Endodermal cell (in vitro differentiated cells): ENCODE data around the gene C11orf21. TPM values are rescaled to one million over a fixed set of nuclear protein-coding genes. Genes with fewer than 3 reads are reported as not detected.

Experiments used
- DNase-seq: peaks from one replicate; pipeline ENCODE4 v3.0.0-alpha.2; 2017
- H3K27ac ChIP-seq: 2 replicates; pipeline ENCODE4 v1.5.1; 2013; ENCODE audit warnings: mild to moderate bottlenecking, low read depth, low read length, moderate library complexity
- H3K27me3 ChIP-seq: 2 replicates; pipeline ENCODE4 v1.6.1; 2013; ENCODE audit warnings: mild to moderate bottlenecking, low read length, moderate library complexity; ENCODE audit not compliant: insufficient read depth, control insufficient read depth, poor library complexity, severe bottlenecking
- H3K36me3 ChIP-seq: 2 replicates; pipeline ENCODE4 v1.7.0; 2013; ENCODE audit warnings: mild to moderate bottlenecking, low read length, moderate library complexity; ENCODE audit not compliant: control insufficient read depth, insufficient read depth
- H3K4me1 ChIP-seq: one replicate; pipeline ENCODE4 v1.7.0; 2013; ENCODE audit warnings: low read length; ENCODE audit not compliant: control insufficient read depth, insufficient read depth
- H3K4me3 ChIP-seq: 2 replicates; pipeline ENCODE4 v1.5.1; 2013; ENCODE audit warnings: mild to moderate bottlenecking, low read length, moderate library complexity
- H3K9ac ChIP-seq: 2 replicates; pipeline ENCODE4 v1.6.1; 2013; ENCODE audit warnings: mild to moderate bottlenecking, low read length, moderate library complexity; ENCODE audit not compliant: poor library complexity, severe bottlenecking; ENCODE audit errors: extremely low read depth
- H3K9me3 ChIP-seq: 2 replicates; pipeline ENCODE4 v1.6.1; 2013; ENCODE audit warnings: mild to moderate bottlenecking, low read length, moderate library complexity; ENCODE audit not compliant: control insufficient read depth
- H3K27ac Mint-ChIP-seq: 2 replicates; pipeline ENCODE4 v1.8.0; 2020; ENCODE audit warnings: mixed read lengths
- H3K27me3 Mint-ChIP-seq: 2 replicates; pipeline ENCODE4 v1.8.0; 2021; ENCODE audit warnings: mild to moderate bottlenecking, mixed read lengths; ENCODE audit not compliant: insufficient read depth
- H3K36me3 Mint-ChIP-seq: 2 replicates; pipeline ENCODE4 v1.8.0; 2020; ENCODE audit warnings: low read depth, mixed read lengths
- H3K4me1 Mint-ChIP-seq: 2 replicates; pipeline ENCODE4 v1.8.0; 2020; ENCODE audit warnings: mixed read lengths
- H3K4me3 Mint-ChIP-seq: 2 replicates; pipeline ENCODE4 v1.8.0; 2020; ENCODE audit warnings: mild to moderate bottlenecking, moderate library complexity, mixed read lengths
- H3K9me3 Mint-ChIP-seq: 2 replicates; pipeline ENCODE4 v1.8.0; 2020; ENCODE audit warnings: mild to moderate bottlenecking, mixed read lengths
- WGBS, 2 experiments: methylation state at CpG; one replicate each; pipeline versions ENCODE4 v1.1.5 to v1.1.7; 2013; ENCODE audit warnings: missing lambda C conversion rate in 2 of 2, mixed read lengths in 1 of 2; ENCODE audit not compliant: insufficient coverage in 1 of 2, insufficient read length in 1 of 2; 5-methylcytosine and 5-hydroxymethylcytosine counted together
- total RNA-seq, 2 donors: library from RNA; stranded (reverse); fragmentation: NEBNext Ultra II Directional in 1 of 2; extraction: Animal tissue kit (Norgen Biotek cat#: 25700) in 1 of 2; gene quantifications; 2 replicates in 1 of 2; 3 replicates in 1 of 2; pipeline ENCODE4 v1.2.1, GENCODE V29; 2021
- TF ChIP-seq, protein P1 (sequence below): fragments of 200-600 bp; sonication (generic); conservative IDR thresholded peaks from 2 replicates; pipeline ENCODE4 v1.5.0; 2021; ENCODE audit warnings: antibody characterized with exemption, mild to moderate bottlenecking

C11orf21 gene
- total RNA-seq, 2 donors from 2014 or later, result 0.20 TPM; not detected in 1

DNA sequence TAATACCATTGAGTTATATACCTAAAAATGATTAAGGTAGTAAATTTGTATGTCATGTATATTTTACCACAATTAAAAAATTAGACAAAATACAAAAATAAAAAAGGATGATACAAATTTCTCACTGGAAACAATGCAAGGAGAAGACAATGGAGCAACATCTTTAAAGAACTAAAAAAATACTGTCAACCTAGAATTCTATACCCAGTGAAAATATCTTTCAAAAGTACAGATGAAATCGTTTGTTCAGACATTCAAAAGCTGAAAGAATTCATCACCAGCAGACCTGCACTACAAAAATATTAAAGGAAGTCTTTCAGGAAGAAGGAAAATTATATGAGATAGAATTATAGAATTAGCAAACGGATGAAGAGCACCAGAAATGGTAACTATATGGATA is 21.5 kb downstream of the C11orf21 start:
- no peak for DNase-seq
- Mint-ChIP-seq H3K27me3 (peaks cover 42% of the 10 kb centered on the region), H3K4me3 (no peak overlapping the region), H3K4me1 (no peaks in the 10 kb centered on the region), H3K9me3 (peaks cover 11% of the 10 kb centered on the region), H3K36me3 (no peaks in the 10 kb centered on the region), H3K27ac (no peak overlapping the region)
- WGBS, 2 experiments, result 71% methylated on average over 1 of the region's 2 CpGs; no CpG with 5 or more reads in 1 of the 2 experiments
- Histone ChIP-seq H3K9me3 (peaks cover 9% of the 10 kb centered on the region), H3K9ac (no peak overlapping the region), H3K27ac (no peak overlapping the region), H3K27me3 (peaks cover 33% of the 10 kb centered on the region), H3K36me3 (no peaks in the 10 kb centered on the region), H3K4me1 (no peaks in the 10 kb centered on the region), H3K4me3 (no peak overlapping the region)
- TF ChIP-seq, protein P1, sequence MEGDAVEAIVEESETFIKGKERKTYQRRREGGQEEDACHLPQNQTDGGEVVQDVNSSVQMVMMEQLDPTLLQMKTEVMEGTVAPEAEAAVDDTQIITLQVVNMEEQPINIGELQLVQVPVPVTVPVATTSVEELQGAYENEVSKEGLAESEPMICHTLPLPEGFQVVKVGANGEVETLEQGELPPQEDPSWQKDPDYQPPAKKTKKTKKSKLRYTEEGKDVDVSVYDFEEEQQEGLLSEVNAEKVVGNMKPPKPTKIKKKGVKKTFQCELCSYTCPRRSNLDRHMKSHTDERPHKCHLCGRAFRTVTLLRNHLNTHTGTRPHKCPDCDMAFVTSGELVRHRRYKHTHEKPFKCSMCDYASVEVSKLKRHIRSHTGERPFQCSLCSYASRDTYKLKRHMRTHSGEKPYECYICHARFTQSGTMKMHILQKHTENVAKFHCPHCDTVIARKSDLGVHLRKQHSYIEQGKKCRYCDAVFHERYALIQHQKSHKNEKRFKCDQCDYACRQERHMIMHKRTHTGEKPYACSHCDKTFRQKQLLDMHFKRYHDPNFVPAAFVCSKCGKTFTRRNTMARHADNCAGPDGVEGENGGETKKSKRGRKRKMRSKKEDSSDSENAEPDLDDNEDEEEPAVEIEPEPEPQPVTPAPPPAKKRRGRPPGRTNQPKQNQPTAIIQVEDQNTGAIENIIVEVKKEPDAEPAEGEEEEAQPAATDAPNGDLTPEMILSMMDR, result no peak

- DNase-seq, result peak; percentile 61
- Mint-ChIP-seq H3K9me3 (peaks cover 11% of the 10 kb centered on the region), H3K4me1 (no peaks in the 10 kb centered on the region), H3K27me3 (peaks cover 48% of the 10 kb centered on the region), H3K36me3 (no peaks in the 10 kb centered on the region), H3K27ac (no peak overlapping the region), H3K4me3 (no peak overlapping the region)
- TF ChIP-seq, protein P1, result no peak
- Histone ChIP-seq H3K9me3 (peaks cover 5% of the 10 kb centered on the region), H3K27ac (no peak overlapping the region), H3K36me3 (no peaks in the 10 kb centered on the region), H3K27me3 (peaks cover 38% of the 10 kb centered on the region), H3K9ac (no peak overlapping the region), H3K4me3 (no peak overlapping the region), H3K4me1 (no peaks in the 10 kb centered on the region)
- 81 to 89% methylated on average over 1 to 6 of the region's 6 CpGs for WGBS, 2 experiments
Measured at GRCh38 chr11:2277933-2278523, 23.7 kb downstream of the C11orf21 start.

GRCh38 chr11:2277008-2277346 is 24.7 kb downstream of the C11orf21 start:
- no peaks in the 10 kb centered on the region for H3K36me3 ChIP-seq
- no peak overlapping the region for H3K27ac ChIP-seq
- H3K27ac Mint-ChIP-seq, result no peak overlapping the region
- H3K9ac ChIP-seq, result no peak overlapping the region
- no peaks in the 10 kb centered on the region for H3K4me1 Mint-ChIP-seq
- WGBS, 2 experiments, result 84 to 100% methylated on average over 3 to 6 of the region's 6 CpGs
- no peak overlapping the region for H3K4me3 ChIP-seq
- H3K36me3 Mint-ChIP-seq, result no peaks in the 10 kb centered on the region
- peaks cover 44% of the 10 kb centered on the region for H3K27me3 ChIP-seq
- TF ChIP-seq, protein P1, result no peak
- H3K27me3 Mint-ChIP-seq, result peaks cover 53% of the 10 kb centered on the region
- peak; percentile 55 for DNase-seq
- H3K9me3 ChIP-seq, result no peaks in the 10 kb centered on the region
- H3K4me3 Mint-ChIP-seq, result no peak overlapping the region
- no peaks in the 10 kb centered on the region for H3K4me1 ChIP-seq
- peaks cover 11% of the 10 kb centered on the region for H3K9me3 Mint-ChIP-seq
